CD4-positive, alpha-beta T cell treated with Interleukin-4 for 1 hour (primary cell): ENCODE measurements around the gene NCBP1.

Experiments used
- DNase-seq, 2 donors: peaks; one replicate each; pipeline ENCODE4 v3.0.0-alpha.2; 2020 to 2022

Gene NCBP1

DNA sequence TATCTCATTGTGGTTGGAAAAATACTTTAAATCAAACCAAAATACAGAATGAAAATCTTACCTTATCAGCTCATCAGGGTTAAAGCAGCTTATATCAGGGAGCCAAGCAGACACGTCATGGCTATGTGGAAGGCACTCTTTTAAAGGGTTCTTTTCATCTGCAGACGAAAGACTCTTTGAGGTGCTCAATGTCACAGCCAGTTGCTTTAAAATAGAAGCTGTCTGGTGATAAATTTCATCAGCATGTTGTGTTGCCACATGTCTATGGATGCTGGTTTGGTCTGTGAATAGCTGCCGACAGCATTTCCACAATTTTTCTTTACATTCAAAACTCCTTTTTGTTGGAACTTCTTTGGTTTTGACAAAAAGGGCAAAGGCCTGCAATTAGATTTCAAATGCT lies 8.0 kb upstream of the NCBP1 start:
- no peak for DNase-seq

DNA sequence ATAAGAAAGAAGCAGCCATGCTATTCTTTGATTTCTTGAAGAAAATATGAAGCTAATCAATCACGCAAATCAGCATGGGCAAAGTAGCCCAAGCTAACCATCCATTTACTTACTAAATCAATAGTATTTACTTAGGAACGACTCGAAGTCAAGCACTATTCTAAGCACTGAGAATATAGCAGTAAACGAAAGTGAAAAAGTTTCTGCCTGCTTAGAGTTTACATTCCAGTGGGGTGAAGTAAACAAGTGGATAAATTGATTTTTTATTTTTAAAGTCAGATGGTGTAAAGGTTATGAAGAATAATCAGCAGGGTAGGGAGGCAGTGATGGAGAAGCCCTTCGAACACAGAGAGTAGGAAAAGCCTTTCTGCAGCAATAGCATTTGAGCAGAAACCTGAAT lies 6.0 kb upstream of the NCBP1 start:
- DNase-seq = no peak

DNA sequence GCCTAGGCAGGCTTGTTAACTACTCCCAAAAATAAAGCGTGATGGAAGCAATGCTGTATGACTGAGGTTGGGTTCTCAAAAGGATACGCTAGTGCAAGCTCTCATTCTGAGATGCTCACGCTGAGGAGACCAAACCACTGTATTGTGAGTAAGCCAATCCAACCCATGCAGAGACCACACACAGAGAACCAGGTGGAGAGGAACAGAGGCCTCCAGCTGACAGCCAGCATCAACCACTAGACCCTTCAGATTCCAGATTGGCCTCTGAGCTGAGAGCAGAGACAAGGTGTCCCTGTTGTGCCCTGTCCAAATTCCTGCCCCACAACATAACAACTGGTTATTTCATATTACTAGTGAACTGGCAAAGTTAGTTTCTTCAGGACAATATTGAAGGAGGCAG lies 5.0 kb upstream of the NCBP1 start:
- no peak for DNase-seq

DNA sequence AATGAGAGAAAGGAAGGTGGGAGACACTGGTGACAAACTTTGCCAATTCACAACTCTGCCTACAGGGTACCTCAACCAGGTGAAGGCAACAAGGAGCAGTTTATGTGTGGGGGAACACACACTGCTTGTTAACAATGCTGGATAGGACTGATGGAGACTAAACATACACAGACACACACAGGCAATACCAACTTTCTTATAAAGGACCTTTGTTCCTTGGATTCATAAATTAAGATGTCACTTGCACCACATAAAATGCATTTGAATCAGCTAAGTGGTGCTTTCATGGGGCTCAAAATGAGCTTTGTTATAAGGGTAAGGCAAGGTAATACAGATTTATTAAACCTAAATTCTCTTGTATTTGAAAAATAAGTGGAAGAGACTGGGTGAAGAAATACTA lies 4.5 kb upstream of the NCBP1 start:
- DNase-seq = no peak

DNA sequence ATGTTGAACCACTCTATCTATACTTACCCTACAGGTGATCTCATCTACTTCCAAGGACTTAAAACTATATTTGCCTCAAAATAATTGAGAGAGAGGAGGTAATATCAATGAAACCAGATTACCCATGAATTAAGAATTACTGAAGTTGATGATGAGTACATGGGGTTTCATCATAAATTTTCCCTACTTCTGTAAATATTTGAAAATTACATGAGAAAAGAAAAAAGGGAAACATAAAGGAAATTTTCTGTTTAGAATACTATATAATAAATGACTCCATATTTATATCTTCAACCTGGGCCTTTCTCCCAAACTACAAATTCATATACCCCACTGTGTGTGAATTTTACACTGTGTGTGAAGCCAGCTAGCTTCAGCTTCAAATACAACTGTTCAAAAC lies 3.0 kb upstream of the NCBP1 start:
- no peak for DNase-seq

DNA sequence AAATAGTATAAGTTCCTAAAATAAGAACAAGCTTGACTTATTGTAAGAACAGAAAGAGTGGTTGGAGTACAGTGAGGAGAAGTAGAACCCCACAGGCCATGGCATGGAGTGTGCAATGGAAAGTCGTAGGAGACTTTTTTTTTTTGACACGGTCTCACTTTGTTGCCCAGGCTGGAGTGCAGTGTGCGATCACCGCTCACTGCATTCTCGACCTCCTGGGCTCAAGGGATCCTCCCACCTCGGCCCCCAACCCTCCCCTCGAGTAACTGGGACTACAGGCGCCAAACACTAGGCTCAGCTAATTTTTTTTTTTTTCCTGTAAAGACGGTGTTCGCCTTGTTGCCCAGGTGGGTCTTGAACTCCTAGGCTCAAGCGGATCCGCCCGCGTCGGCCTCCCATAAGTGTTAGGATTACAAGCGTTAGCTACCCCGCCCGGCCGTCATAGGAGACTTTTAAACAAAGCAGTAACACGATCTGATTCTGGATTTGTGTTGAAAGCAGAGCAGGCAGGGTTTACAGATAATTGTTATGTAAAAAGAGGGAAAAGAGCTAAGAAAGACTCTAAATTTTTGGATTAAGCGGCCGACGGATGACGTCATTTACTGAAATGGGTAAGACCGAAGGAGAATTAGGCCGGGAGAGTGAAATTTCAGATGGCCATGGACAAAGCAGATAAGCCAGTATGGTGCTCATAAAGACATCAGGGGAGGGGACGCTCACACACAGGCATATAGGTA lies 1.2 kb upstream of the NCBP1 start:
- DNase-seq = peak; percentile 1 to 13

DNA sequence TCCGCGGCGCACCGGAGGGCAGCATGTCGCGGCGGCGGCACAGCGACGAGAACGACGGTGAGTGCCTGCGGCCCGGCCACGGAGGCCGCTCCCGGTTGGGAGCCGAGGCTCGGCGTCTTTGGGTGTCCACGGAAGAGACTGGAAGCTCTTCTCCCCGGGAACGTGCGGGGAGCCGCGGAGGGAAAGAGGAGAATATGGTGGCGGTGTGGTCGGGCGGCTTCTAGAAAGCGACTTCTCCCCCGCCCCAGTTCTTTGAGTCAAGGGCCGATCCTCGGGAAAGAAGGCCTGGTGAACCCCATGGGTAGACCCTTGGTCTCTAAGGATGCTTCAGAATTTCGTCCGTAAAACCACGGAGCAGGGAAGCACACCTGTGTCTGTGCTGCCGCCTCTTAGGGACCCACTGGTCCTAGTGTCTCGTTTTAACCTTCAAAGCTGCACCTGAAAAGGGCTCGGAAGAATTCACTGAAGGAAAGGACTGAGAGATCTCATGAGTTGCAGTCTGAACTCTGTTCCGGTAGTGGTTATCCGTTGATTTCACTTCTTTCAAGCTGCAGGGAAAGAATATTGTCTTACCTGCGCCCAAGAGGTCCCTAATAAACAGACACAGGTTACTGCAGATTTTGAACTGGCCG lies 354 bp downstream of the NCBP1 start:
- DNase-seq = peak in 1 of 2 donors; percentile 26

DNA sequence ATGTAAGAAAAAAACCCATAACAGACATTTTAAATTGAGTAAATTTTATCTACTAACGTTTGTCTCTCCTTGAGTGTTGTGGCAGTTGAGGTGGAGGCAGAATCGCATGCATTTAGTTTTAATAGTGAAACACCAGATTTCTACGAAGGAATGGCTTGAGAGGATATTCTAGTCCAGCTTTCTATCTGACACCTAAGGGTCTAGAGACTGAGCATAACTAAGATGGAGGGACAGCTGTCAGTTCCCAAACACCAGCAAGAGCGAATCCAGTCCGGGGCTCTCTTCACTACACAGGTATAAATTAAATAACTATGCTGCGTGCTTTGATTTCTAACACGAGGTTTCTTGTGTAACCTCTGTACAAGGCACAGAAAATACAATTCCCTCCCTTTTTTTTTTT lies 1.4 kb downstream of the NCBP1 start:
- no peak for DNase-seq

DNA sequence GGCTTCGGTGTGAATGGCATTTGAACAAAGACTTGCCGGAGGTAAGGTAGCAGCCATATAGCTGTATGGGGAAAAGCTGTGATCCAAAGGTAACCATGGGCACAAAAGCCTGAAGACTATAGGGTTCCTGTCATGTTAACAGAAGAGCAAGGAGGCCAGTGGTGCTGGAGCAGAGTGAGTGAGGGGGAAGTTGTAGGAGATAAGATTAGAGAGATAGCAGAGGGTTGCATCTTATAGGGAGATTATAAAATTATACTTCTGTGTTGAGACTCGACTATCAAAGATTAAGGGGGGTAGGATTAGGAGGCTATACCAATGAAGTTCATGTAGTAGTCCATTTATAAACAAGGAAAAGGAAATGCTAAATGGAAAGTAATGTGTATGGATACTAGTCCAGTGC lies 3.3 kb downstream of the NCBP1 start:
- DNase-seq = no peak

DNA sequence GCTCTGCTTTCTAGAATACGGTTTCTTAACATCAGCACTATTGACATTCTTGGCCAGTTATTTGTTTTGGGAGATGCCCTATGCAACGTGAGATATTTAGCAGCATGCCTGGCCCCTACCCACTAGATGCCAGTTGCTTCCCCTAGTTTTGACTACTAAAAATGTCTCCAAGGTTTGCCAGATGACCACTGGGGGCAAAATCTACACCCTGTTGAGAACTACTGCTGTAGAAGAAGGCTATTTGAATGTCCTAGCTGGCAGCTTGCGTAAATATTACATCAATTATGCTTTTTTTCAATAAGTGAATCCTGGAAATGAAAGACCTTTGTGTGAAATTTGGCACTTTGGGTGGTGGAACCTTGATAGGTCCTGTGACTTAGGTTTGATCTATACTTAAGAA lies 5.0 kb downstream of the NCBP1 start:
- DNase-seq = no peak

DNA sequence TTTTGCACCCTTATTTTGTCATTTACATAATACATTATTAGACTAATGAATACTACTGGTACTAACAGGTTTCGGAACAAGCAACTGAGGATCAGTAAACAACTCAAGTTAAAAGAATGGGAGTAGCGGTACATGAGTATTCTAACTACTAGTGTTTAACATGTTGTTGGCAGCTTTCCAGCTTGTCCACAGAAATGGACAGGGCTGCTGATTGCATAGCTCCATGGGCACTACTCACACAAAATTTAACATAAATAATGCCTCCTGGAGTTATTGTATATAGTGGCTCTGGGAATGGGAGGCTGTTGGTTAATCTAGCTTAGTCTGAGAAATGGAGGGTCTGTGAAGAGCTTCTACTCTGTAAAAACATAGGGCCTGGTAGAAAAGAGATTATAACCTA lies 6.7 kb downstream of the NCBP1 start:
- no peak for DNase-seq

DNA sequence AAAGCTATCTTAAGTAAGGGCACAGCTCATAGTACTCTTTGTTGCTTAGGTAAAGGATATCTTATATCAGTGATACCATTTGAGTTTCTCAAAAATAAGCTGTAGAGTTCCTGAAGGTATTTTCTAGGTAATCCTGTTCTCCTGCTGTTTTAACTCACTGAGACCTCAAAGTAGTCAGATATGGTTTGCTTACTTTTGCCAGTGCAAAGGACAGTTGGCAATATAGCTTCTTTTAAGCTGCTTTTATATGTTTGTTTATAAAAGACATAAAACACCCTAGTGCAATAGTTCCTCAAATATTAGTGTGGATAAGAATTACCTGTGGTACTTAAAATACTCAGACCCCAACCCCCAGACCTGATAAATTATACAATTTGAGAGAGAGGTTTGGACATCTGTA lies 12.1 kb downstream of the NCBP1 start:
- DNase-seq = no peak

DNA sequence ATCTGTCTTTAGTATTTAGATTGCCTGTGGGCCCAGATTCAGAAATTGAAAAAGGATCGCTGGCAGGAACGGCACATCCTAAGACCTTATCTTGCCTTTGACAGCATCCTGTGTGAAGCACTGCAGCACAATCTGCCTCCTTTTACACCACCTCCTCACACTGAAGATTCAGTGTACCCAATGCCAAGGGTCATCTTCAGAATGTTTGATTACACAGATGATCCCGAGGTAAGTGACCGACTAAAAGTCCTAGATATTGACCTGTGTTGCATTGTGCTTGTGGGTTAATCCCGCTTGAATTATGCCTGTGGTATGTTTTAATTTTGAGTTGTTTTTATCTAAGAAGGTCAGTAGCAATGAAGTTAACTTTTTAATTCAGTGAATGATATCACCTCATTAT lies 14.4 kb downstream of the NCBP1 start:
- DNase-seq = no peak

DNA sequence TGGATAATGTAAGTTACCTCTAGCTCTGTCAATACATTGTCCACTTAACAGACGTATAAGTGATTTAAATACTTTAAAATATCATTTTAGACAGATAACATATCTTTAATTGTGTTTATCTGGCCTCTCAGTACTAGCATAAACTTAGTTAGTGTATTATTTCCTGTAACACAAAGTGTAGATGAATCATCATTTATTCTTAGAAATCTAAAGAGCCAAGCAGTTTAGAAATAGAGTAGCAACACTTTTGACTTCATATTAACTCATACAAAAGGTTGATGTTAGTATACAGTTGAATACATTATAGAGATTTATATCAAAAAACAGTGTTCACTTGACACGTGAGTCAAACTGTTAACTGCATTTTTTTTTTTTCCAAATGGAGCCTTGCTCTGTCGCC lies 18.0 kb downstream of the NCBP1 start:
- DNase-seq = no peak

DNA sequence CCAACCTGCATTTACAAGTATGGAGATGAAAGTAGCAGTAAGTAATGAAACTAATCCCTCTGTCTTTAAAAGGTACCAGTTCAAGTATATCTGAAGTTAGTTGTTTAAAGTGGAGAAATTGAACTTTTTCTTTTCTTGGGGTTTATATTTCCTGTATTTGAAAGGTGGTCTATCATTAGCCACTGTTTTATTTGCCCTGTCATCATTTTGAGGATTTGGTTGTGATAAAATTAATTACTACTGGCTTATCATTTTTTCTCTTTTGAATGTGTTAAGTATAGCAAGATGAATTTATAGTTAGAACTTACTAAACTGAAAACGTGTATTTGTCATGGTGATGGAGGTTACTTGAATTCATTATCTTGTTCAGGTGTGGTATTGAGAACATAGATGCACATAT lies 25.1 kb downstream of the NCBP1 start:
- DNase-seq = no peak

DNA sequence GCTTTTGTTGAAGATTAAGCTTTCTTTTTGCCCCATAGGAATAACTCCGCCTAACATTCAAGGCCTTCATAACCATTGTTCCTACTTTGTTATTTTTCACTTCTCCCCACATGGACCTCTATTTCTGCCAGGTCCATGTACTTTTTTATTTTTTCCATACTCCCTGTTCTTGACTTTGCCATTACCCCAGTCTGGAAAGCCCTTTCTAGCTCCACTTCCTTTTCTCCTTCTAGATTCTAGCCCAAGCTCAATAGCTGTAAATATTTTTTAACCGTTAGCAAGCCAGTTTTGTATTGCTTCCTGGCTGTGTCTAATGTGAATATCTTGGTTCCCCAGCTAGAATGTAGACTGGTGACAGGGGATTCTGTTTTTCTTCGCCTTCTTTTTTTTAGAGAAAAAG lies 26.1 kb downstream of the NCBP1 start:
- no peak for DNase-seq

DNA sequence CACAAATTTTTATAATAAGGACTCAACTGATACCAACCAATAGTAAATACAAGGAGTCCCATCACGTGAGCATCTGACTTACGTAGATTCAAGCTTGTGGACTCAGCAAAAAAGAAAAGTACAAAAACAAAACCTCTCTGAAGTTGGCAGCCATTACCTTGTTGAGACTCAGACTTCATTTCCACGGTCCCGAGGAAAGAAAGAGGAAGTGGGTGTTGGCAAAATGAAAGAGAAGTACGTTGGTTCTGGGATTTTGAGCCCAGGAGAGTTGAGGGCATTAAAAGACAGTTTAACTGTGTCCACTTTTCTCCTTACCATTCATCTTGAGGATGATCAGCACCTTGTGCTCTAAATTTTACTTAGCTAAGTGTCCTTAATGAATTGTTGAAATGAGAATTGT lies 26.7 kb downstream of the NCBP1 start:
- no peak for DNase-seq

DNA sequence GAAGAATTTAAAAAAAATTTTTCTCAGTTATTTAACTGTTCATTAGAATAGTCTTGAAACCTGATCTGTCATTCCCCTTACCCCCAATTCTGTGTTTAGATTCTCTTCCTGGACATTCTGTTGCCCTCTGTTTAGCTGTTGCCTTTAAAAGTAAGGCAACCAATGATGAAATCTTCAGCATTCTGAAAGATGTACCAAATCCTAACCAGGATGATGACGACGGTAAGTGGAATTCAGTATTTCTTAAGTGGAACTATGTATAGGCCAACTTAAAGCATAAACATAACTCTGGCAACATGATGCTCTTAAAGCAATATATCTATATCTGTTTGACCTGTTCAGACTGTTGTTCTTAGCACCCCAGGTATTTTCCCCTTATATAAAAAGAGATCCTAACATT lies 27.2 kb downstream of the NCBP1 start:
- DNase-seq = no peak

DNA sequence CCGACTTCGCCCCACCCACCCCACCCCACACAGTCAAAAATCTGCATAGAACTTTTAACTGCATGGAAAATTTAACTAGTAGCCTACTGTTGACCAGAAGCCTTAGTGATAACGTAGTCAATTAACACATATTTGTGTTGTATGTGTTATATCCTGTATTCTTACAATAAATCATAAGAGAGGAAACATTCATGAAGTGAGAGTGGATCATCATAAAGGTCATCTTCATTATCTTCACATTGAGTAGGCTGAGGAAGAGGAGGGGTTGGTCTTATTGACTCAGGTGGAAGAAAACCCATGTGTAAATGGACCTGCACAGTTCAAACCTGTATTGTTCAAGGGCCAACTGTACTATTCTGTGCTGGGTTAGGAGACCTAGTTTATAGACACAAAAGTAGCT lies 32.1 kb downstream of the NCBP1 start:
- no peak for DNase-seq

DNA sequence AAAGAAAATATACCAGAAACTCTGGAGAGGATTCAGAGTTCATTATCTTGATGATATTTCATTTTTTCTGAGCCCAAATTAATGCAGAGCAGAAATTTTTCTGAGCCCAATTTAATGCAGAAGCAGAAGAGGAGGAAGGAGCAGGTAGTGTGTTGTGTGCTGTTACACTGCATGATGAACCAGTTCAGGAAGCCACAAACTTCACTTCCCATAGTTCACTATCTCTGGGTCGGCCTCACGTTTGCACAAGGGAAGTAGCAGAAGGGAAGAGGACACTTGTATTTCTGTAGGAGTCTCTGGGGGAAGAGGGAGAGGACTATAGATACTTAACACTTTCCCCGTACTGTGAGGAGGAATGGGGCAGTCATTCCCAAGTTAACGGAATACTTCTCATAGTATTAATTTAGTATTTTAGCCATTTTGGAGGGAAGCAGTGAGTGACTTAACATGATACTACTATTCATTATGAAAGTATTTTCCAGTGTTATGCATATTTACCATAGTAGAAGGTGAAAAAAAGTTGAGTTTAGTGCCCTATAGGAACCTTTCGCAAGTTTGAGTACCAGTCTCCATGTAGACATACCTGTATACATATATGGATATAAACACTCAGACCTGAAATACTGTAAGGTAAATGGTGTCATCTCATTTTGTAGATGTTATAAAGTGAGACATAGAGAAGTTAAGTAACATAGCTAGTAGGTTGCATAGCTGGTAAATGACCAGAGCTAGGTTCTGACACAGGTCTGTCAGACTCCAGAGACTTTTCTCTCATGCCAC lies 33.5 kb downstream of the NCBP1 start:
- DNase-seq = no peak

DNA sequence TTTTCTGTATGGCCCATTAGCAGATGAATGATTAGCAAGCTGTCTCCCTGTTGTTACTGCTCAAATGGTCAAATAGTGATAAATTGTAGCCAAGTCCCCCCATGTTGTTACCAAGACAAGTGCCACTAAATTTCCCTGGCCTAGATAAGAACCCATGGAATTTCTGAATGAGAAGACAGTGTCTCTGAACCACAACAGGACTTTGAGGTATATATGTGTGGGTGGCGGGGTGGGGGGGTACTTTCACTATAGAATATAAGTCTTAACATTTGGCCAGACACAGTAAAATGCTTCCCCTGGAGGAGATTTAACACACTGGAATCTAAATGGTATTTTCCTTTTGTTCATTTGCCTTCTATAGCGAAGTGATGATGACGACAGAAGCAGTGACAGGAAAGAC lies 34.9 kb downstream of the NCBP1 start:
- no peak for DNase-seq

DNA sequence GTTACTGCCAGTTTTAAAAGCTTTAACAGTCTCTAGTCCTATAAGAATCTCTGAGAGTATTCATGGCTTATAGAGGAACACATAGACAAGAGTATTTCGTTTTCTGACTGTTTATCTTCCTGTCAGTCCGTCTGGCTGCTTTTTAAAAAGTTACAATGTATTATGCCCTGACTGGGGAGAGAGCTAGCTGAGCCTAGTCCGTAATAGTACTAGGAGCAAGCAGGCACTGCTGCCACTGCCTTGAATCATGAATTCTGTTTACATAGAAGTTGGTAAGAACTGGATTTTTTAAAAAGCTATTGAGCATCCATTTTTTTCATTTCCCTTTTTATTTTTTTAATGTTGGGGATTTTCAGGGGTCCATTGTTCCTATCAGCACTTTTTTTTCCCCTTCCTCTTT lies 37.0 kb downstream of the NCBP1 start:
- no peak for DNase-seq

DNA sequence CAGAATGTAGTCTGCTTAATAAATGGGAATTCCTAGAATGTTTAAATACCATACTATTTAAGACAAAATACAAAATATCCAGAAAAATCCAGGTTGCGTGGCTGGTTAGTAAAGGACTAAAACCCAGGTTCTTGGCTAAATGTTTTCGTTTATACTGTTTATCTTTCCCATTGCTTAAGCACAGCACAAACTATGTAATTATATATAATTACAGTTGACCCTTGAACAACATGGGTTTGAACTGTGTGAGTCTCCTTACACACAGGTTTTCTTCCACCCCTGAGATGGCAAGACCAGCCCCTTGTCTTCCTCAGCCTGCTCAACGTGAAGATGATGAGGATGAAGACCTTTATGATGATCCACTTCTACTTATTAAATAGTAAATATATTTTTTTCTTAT lies 38.8 kb downstream of the NCBP1 start:
- DNase-seq = no peak

DNA sequence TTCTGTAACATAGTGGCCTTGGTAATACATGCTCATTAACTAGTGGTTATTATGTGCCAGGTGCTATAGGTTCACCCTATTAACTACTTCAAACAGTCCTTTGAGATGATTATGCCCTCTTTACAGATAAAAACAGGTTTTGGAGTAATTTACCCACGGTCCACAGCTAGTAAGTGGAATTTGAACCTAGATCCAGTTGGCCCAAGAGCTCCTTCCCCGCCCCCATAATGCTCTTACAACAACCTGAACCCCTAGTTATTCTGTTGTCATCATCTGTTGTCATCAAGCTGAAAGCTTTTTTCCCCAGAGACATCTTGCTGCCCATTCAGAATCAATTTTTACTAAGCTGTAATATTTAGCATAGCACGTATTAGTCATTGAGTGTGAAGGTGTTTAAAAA lies 40.3 kb downstream of the NCBP1 start:
- DNase-seq = no peak
